GM21526 (cell line): Measurements from ENCODE around the gene NKX2-4.
"Not testable (repeated sequence)": the region's sequence is repeated elsewhere in the genome, so short reads cannot be mapped to it uniquely, and the experiment has no call there.

ENCODE experiments used
- ATAC-seq: cut with Tn5 transposase; IDR thresholded peaks from one replicate; pipeline ENCODE4 v1.9.1; 2021; ENCODE audit warnings: moderate library complexity; ENCODE audit not compliant: unreplicated experiment, low FRiP score

Gene NKX2-4

DNA sequence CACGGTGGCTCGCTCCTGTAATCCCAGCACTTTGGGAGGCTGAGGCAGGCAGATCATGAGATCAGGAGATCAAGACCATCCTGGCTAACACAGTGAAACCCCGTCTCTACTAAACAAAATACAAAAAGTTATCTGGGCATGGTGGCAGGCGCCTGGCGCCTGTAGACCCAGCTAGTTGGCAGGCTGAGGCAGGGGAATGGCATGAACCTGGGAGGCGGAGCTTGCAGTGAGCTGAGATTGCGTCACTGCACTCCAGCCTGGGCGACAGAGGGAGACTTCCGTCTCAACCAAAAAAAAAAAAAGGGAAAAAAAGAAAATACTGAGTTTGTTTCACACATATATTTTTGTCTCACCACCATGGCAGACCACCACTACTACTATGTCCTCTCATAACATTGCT, 31.1 kb downstream of the NKX2-4 start:
- not testable (repeated sequence) for ATAC-seq

DNA sequence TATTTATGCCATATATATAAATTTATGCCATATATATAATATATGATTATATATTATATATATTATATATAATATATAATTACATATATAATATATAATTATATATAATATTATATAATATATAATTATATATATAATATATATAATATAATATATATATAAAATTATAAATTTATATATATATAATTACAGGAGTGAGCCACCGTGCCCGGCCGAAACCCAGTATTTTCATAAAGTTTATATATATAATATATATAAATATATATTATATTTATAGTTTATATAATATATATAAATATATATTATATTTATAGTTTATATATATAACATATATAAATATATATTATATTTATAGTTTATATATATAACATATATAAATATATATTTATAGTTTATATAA, 31.6 kb downstream of the NKX2-4 start:
- no peak for ATAC-seq

GRCh38 chr20:21364413-21364812, 32.9 kb downstream of the NKX2-4 start:
- no peak for ATAC-seq

GRCh38 chr20:21361266-21361665, 36.1 kb downstream of the NKX2-4 start:
- no peak for ATAC-seq

- ATAC-seq = no peak
These were observed 36.6 kb downstream of the NKX2-4 start for GRCh38 chr20:21360705-21361104.

- ATAC-seq = no peak
These were observed 38.6 kb downstream of the NKX2-4 start for GRCh38 chr20:21358737-21359136.

- no peak for ATAC-seq
These were observed 39.5 kb downstream of the NKX2-4 start for GRCh38 chr20:21357844-21358243.

- ATAC-seq = no peak
These were observed 40.9 kb downstream of the NKX2-4 start for GRCh38 chr20:21356386-21356785.

- no peak for ATAC-seq
These were observed 41.3 kb downstream of the NKX2-4 start for GRCh38 chr20:21355981-21356380.

DNA sequence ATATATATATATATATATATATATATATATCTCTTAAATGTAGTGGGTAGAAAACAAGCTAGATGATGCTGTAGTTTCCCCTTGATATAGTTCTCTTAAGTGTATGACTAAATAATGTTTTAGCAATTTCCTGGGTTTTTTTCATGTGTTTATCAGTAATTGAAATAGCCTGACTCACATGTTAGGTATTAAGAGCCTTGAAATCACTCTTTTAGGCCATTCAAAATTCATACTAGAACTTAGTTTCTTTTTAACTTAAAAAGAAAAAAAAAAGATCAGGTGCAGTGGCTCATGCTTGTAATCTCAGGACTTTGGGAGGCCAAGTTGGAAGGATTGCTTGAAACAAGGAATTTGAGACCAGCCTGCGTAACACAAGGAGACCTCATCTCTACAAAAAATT, 44.1 kb downstream of the NKX2-4 start:
- ATAC-seq = no peak

- ATAC-seq = no peak
These were observed 44.6 kb downstream of the NKX2-4 start for GRCh38 chr20:21352703-21353102.
